ENCODE measurements around the gene VANGL2. TPM values are rescaled to one million over a fixed set of nuclear protein-coding genes. Genes with fewer than 3 reads are reported as not detected.

VANGL2 gene
- total RNA-seq, 6 experiments from 2014 or later, result 0.06 to 0.22 (median 0.12) TPM

GRCh38 chr1:160466961-160467360, 66.6 kb downstream of the VANGL2 start:
- no peaks in the 10 kb centered on the region for H3K27me3 ChIP-seq
- intact Hi-C loops (cut with DNase I), result no loop called here
- ATAC-seq, result peak in 2 of 4 donors; percentile 30 to 46
- no peak for TF ChIP-seq CTCF (IDR thresholded peaks at IDR 0.05)
- TF ChIP-seq POLR2A (IDR thresholded peaks at IDR 0.05), result no peak
- WGBS (ENCODE audit: insufficient coverage, low coverage, low lambda C conversion rate, missing lambda C conversion rate), result 87% methylated on average over 2 of the region's 2 CpGs
- H3K4me3 ChIP-seq, result no peak overlapping the region
- no peaks in the 10 kb centered on the region for H3K9me3 ChIP-seq
- H3K36me3 ChIP-seq, result no peaks in the 10 kb centered on the region
- DNase-seq, result no peak
- H3K27ac ChIP-seq, result no peak overlapping the region
- no peaks in the 10 kb centered on the region for H3K4me1 ChIP-seq

- Histone ChIP-seq H3K27ac (no peak overlapping the region), H3K4me3 (no peak overlapping the region), H3K27me3 (no peaks in the 10 kb centered on the region), H3K4me1 (no peaks in the 10 kb centered on the region), H3K9me3 (no peaks in the 10 kb centered on the region), H3K36me3 (no peaks in the 10 kb centered on the region)
- DNase-seq (no peak), ATAC-seq (no peak)
- intact Hi-C loops (cut with DNase I), result no loop called here
- TF ChIP-seq POLR2A (IDR thresholded peaks at IDR 0.05), result no peak
- TF ChIP-seq CTCF (IDR thresholded peaks at IDR 0.05), result no peak
These were observed 67.2 kb downstream of the VANGL2 start for GRCh38 chr1:160467576-160467975.

- no peak overlapping the region for H3K27ac ChIP-seq
- no peaks in the 10 kb centered on the region for H3K27me3 ChIP-seq
- H3K9me3 ChIP-seq, result no peaks in the 10 kb centered on the region
- DNase-seq, result no peak
- ATAC-seq, result no peak
- H3K4me1 ChIP-seq, result no peaks in the 10 kb centered on the region
- H3K36me3 ChIP-seq, result no peaks in the 10 kb centered on the region
- no peak for TF ChIP-seq POLR2A (IDR thresholded peaks at IDR 0.05)
- no peak for TF ChIP-seq CTCF (IDR thresholded peaks at IDR 0.05)
- intact Hi-C loops (cut with DNase I), result no loop called here
- H3K4me3 ChIP-seq, result no peak overlapping the region
- WGBS (ENCODE audit: insufficient coverage, low coverage, low lambda C conversion rate, missing lambda C conversion rate), result 79% methylated on average over 1 of the region's 1 CpG
These were observed 70.9 kb downstream of the VANGL2 start for GRCh38 chr1:160471253-160471652.

GRCh38 chr1:160472112-160472511, 71.7 kb downstream of the VANGL2 start:
- no peaks in the 10 kb centered on the region for H3K27me3 ChIP-seq
- H3K4me3 ChIP-seq, result no peak overlapping the region
- no peaks in the 10 kb centered on the region for H3K9me3 ChIP-seq
- DNase-seq (no peak), ATAC-seq (no peak)
- H3K27ac ChIP-seq, result no peak overlapping the region
- no peaks in the 10 kb centered on the region for H3K4me1 ChIP-seq
- 67% methylated on average over 3 of the region's 3 CpGs for WGBS (ENCODE audit: insufficient coverage, low coverage, low lambda C conversion rate, missing lambda C conversion rate)
- no peaks in the 10 kb centered on the region for H3K36me3 ChIP-seq
- intact Hi-C loops (cut with DNase I), result no loop called here
- TF ChIP-seq CTCF (IDR thresholded peaks at IDR 0.05), result no peak
- no peak for TF ChIP-seq POLR2A (IDR thresholded peaks at IDR 0.05)
